HL-60/S4 treated with phorbol 12-myristate 13-acetate at 8.2 ng/mL for 4 days and 3 days (cell line): Measurements from ENCODE around the gene COX6B1.
"Not testable (repeated sequence)": the region's sequence is repeated elsewhere in the genome, so short reads cannot be mapped to it uniquely, and the experiment has no call there.

Experiments
- in situ Hi-C: fragments of 300-500 bp; cut with MboI; formaldehyde crosslinking; loops from 2 replicates; pipeline ENCODE4 v1.15.0; 2022; ENCODE audit warnings: low sequenced_read_pairs

Gene COX6B1

DNA sequence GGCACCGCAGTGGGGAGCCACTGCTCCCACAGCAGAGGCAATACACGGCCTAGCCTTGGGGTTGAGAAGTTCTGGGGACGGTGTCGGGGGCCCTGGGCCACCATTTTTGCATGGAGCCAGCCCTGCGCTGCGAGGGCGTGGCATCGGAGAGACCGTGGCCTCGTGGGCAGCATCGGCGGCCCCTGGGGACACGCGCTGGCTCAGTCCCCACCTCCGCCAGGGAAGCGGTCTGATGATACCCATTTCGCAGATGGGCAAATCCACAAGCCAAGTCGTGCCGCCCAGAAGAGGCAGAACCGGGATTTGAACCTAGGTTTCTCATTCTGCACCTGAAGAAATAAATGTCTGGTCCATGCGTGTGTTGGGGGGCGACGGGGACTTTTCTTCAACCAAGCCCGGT is 17.0 kb downstream of the COX6B1 start:
- in situ Hi-C loops, result no loop called here

DNA sequence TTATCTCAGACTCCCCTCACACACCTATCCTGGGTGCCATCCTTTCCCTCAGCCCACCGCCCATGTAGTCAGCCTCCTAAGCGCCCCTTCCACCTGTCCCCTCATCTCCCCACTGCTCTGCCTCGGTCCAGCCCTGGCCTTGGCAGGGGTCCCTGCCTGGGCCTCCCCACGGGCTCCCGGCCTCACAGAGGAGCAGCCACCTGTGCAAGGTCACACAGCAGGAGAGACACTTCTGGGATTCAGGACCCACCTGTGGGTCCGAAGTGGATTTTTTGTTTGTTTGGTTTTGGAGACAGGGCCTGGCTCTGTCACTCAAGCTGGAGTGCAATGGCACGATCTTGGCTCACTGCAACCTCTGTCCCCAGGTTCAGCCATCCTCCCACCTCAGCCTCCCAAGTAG is 17.5 kb downstream of the COX6B1 start:
- in situ Hi-C loops, result no loop called here

DNA sequence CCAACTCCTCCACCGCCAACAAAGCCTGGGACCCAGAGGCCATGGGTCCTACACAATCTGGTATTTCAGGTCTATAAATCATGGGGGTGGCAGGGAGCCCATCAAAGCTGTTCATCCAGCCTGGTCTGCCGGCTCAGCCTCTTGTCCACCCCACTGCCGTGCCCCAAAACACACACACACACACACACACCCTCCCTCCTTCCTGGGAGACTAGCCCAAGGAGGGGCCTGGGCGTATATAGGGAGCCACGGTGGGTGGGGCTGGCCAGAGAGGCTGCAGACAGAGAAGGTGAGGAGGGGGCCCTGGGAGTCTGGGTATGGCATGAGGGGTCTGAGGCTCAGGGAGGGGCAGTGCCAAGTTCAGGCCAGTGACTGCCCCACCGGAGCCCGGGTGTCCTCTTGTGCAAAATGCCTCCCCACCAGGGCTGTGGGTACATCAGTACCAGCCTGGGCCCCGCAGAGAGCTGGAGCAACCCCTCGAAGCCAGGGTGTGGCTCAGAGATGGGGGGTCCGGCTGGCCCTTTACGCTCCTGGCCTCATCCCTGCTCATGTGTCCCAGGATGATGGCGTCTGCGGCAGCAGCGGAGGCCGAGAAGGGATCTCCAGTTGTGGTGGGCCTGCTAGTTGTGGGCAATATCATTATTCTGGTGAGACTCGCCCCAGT is 18.3 kb downstream of the COX6B1 start, which contains the start of gene UPK1A:
UPK1A (plus strand) TSS at position 267 of the 663 bp plus-strand sequence; CDS start at position 563, 296 bp downstream.
- in situ Hi-C loops, result no loop called here

DNA sequence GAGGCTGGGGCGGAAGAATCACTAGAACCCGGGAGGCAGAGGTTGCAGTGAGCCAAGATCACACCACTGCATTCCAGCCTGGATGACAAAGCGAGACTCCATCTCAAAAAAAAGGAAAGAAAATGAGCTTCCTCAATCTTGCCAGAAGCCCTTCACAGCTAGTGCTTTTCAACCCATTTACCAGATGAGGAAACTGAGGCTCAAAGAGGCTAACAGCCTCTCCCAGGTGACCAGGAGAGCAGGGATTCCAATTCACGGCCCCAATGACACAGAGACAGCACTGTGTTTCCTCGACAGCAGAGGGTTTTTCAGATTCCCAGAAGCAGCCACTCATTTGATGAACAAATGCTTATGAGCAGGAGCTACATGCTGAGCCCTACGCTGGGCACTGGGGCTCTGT is 21.4 kb downstream of the COX6B1 start:
- in situ Hi-C loops, result no loop called here

DNA sequence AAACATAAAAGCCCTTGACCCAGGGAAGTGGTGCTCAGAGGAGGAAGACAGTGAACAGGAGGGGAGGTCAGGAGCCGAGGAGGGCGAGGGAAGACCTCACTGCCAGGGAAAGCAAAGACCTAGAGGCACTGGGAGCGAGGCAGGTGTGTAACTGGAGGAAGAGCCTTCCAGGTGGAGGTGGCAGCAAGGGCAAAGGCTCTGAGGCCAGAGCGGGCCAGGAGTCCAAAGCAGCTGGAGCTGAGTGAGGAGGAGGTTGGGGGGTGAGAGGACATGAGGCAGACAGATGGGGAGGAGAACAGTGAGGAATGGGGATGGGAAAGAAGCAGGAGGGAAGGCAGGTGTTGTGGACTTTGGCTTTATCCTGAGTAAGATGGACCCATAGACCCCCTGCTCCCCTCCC is 21.9 kb downstream of the COX6B1 start:
- in situ Hi-C loops, result no loop called here

DNA sequence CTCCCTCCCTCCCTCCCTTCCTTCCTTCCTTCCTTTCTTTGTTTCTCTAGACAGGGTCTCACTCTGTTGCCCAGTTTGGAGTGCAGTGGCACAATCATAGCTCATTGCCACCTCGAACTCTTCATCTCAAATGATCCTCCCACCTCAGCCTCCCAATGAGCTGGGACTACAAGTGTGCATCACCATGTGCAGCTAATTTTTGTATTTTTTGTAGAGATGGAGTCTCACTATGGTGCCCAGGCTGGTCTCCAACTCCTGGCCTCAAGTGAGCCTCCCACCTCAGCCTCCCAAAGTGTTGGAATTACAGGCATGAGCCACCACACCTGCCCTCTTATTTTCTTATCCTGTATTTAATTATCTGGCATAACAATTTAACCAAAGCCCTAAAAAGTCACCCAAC is 22.6 kb downstream of the COX6B1 start:
- in situ Hi-C loops, result no loop called here

DNA sequence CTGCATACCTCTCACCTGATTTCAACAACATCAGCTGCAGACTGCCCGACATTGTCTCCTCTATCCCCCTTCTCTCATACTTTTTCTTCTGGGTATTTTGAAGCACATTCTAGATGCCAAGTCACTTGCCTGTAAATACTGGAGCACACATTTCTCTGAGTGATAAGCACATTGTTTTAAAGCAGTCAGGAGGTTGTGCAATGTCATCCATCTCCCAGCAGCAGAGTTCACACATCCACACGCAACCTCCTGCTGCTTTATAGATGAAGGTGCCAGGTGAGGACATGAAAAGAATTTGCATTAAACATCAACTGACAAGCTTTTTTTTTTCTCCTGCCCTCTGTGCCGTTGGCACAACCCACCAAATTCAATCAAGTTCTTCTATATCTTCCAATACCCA is 23.7 kb downstream of the COX6B1 start:
- in situ Hi-C loops, result no loop called here

DNA sequence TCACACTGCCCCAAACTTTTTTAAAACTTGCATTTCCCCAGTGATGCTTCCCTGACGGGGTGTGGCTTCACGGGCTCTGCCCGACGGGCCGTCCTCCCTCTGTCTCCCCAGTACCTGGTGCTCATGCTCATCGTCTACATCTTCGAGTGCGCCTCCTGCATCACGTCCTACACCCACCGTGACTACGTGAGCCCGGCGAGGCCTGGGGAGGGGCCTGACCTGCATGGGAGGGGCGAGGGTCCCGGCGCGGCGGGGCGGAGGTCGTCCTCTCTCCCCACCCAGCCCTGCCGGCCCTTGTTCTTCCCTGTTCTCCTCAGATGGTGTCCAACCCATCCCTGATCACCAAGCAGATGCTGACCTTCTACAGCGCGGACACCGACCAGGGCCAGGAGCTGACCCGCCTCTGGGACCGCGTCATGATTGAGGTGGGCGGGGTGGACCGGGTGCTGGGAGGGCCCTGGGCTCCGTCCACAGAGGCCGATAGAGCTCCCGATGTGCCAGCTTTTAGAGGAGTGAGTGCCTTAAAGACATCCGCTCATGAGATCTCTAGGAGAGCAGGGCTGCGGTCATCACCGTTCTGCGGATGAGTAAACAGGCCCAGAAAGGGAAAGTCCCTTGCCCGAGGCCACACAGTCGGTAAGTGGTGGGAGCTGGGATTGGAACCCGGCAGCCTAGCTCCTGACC is 25.1 kb downstream of the COX6B1 start:
- in situ Hi-C loops, result no loop called here

DNA sequence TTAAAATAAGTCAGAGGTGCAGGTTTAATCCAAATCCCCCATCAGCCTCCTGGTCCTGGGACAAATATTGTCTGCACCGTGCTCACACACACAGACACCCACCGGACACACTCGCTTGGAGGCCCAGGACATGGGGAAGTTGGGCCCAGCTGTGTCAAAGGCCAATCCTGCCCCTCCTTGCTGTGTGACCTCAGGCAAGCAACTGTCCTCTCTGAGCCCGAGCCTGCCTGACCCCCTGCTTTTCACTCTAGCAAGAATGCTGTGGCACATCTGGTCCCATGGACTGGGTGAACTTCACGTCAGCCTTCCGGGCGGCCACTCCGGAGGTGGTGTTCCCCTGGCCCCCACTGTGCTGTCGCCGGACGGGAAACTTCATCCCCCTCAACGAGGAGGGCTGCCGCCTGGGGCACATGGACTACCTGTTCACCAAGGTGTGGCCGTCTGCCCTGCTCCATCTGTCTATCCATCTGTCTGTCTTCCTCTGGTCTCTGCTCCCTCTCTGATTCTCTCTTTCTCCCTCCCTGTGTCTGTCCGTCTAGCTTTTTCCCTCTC is 27.5 kb downstream of the COX6B1 start:
- in situ Hi-C loops, result no loop called here

DNA sequence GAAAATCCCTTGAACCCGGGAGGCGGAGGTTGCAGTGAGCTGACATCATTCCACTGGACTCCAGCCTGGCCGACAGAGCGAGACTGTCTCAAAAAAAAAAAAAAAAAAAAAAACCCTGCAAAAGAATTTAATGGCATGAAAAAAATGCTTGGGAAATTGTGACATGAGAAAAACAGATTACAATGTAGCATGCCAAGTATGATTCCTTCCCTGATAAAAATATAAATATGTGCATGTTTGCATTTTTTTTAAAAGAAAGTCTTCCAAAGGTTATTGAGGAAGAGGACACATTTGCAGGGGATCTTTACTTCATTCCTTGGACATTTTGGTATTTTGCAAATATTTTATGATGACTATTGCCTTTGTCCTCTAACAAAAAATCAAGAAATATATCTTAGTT is 41.7 kb downstream of the COX6B1 start:
- in situ Hi-C loops, result no loop called here

DNA sequence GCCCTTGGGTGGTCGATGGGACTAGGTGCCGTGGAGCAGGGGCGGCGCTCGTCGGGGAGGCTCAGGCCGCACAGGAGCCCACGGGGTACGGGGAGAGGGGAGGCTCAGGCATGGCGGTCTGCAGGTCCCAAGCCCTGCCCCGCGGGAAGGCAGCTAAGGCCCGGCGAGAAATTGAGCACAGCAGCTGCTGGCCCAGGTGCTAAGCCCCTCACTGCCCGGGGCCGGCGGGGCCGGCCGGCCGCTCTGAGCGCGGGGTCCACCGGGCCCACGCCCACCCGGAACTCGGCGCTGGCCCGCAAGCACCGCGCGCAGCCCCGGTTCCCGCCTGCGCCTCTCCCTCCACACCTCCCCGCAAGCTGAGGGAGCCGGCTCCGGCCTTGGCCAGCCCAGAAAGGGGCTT is 43.0 kb downstream of the COX6B1 start:
- in situ Hi-C loops, result not testable (repeated sequence)

DNA sequence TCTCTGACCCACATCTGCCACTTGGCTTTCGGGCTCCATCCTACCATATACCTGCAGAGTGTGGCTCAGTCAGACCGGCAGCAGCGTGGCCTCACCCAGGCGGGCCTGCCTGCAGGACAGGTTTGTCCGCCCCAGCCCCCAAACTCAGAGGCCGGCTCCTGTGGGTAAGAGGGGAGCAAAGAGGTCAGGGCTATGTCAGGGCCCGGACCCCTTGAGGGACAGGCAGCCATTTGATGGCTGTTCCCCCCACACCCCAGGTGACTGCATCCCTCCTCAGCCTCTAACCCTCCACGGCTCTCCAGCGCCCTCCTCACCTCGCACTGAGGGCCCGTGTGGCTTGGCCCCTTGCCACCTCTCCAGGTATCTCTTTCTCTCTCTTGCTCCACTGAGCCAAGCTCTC is 43.9 kb downstream of the COX6B1 start:
- in situ Hi-C loops, result no loop called here

DNA sequence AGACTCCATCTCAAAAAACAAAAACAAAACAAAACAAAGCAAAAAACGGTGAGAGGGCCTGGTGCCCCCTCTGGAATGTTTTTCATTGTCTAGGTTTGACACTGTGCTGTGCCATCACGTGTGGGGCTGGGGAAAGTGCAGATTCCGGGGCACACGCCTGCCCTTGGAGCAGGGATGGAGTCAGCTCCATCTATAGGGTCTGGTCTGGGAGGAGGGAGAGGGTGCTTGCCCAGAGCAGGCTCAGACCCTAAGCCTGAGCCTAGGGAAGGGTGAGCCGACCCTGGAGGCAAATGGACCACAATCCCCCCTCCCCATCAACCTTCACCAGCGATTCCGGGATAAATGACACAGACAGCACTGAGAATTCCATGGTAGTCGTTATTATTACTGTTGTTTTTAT is 45.3 kb downstream of the COX6B1 start:
- in situ Hi-C loops, result no loop called here

DNA sequence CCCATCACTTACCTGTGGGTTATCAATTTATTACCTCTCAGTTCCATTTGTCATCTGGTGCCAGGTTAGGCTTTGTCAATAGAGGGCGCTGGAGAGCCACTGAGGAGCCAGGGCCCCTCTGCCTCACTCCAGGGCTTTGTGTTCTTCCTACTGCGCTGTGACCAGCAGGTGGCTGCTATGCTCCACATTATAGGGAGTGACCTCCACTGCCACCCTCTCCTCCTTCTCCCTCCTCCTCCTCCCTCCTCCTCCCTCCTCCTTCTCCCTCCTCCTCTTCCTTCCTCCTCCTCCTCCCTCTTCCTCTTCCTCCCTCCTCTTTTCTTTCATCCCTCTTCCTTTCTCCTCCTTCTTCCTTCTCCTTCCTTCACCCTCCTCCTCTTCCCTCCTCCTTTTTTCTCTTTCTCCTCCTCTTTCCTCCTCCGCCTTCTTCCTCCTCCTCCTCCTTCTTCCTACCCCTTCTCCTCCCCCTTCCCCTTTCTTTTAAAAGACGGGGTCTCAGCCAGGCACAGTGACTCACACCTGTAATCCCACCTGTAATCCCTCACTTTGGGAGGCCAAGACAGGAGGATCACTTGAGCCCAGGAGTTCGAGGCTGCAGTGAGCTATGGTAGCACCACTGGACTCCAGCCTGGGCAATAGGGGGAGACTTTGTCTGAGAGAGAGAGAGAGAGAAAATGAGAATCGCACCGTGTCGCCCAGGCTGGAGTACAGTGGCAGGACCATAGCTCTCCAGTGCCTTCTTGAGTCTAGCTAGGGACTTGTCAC is 45.9 kb downstream of the COX6B1 start:
- in situ Hi-C loops, result no loop called here

DNA sequence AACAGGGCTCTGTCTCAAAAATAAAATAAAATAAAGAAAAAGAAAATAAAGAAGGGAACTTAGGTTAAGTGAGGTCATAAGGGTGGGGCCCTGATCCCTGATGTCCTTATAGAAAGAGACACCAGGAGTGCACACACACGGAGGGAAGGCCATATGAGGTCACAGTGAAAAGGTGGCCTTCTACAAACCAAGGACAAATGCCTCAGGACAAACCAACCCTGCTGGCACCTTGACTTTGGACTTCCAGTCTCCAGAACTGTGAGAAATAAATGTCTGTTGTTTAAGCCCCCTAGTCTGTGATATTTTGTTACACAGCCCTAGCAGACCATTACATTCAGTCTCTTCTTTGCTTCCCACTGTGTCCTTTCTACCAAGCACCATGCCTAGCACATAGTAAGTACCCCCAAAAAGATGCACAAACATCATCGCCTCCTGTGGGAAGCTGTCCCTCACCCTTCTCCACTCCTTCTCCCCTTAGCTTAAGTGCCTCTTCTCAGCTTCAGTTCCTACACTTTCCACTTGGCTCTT is 47.8 kb downstream of the COX6B1 start:
- in situ Hi-C loops, result no loop called here

DNA sequence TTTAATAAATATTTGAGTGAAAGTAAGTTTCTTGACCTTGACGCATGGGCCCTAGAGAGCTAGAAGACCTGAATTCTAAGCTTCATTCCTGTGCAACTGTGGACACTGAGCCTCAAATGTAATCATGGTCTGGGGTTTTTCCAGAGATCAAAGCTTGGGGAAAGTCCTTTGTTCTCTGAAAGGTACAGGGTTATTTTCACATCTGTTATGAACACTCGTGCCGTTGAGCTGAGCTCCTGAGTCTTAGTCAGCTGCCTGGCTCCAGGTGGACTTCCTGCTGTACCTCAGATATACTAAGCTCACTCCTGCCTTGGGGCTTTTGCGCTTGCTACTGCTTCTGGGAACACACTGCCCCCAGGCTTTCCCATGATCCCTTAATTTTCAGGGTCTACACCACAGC is 48.7 kb downstream of the COX6B1 start:
- in situ Hi-C loops, result no loop called here

DNA sequence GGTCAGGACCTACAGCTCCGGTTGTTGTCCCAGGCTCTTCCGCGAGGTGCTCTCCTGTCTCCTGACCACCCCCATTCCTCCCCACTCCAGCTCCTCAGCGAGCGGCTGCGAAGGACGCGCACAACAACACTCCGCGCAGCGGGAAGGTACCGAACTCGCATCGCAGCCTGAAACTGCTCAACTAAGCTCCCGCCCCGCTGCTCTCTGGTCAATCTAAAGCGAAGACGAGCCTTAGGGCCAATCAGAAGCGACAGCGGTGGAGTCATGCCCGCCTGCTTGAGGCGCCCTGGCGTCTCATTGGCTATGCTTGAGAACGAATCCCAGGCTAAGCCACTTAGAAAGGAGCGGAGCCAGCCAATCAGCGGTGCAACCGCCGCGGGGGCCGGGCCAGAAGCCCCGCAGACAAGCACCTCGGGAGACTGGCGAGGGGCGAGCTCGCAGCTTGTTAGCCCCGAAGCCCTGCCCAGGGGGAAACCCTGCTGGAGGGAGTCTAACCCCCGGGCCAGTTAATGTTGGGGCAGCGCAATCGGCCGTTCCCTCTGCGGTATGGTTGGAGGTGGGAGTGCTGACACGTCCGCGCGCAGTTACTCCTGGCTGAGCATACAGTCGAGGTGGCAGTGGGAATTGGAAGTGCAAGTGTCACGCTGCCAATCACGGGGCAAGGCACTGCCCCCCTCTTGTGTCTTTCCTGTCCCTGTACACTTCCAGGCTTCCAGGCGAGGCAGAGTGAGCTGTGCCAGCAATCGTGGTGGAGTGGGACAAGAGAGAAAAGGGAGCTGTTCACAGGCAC is 54.3 kb downstream of the COX6B1 start:
- in situ Hi-C loops, result no loop called here

DNA sequence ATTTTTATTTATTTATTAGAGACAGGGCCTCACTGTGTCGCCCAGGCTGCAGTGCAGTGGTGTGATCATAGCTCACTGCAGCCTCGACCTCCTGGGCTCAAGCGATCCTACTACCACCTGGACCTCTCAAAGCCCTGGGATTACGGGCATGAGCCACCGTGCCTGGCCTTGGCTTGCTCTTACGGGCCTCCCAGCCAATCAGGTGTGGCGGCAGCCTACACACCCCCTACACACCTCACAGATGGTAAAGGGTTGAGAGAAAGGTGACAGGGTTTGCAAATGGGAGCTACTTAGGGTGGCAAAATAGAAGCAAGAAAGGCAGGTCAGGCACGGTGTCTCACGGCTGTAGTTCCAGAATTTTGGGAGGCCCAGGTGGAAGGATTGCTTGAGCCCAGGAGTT is 55.2 kb downstream of the COX6B1 start:
- in situ Hi-C loops, result no loop called here

DNA sequence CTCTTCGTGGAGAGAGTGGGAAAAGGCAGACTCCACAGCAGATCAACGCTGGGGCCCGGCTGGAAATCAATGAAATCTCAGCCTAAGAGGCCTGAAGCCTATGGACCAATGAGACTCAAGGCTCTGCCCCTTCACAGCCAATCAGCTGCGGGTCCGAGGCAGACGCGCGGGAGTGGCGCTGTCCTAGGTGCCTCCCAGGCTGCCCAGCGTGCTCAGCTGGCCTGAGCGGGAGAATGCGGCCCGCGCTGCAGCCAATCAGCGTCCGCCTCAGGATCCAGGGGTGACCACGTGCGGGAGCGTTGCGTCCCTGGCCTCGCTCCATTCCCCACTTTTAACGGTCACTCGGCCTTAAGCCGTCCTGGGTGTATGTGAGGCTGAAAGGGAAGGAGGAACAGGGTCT is 56.1 kb downstream of the COX6B1 start, which contains the start of gene ZBTB32:
ZBTB32 (plus strand) TSS at position 341 of the 400 bp plus-strand sequence. CDS start 10,069 bp downstream, outside the sequence.
- in situ Hi-C loops, result no loop called here
